RWPE1 (cell line): ENCODE data around the gene RNF135.

ENCODE experiments used
- CTCF ChIA-PET: fragments of 350-600 bp; sonication (Branson Sonifier 250); formaldehyde crosslinking; extraction: SDS; loops from one replicate; lab custom pipeline; 2021; lab: Yijun Ruan, JAX
- POLR2A ChIA-PET: fragments of 400-600 bp; formaldehyde crosslinking; extraction: SDS; loops from one replicate; lab custom pipeline; 2020; ENCODE audit warnings: antibody characterized with exemption; ENCODE audit not compliant: low non-redundant PET; lab: Yijun Ruan, JAX
- DNase-seq: peaks from one replicate; pipeline ENCODE4 v3.0.0; 2012; ENCODE audit warnings: low spot score
- H3K27ac ChIP-seq: fragments of 450-650 bp; 2 replicates; pipeline ENCODE4 v1.5.1; 2017
- CTCF ChIP-seq: fragments of 450-650 bp; conservative IDR thresholded peaks from 2 replicates; pipeline ENCODE4 v1.5.1; 2017; ENCODE audit warnings: low read depth, mild to moderate bottlenecking

RNF135 gene

GRCh38 chr17:30939051-30939689 lies 31.7 kb upstream of the RNF135 start:
- no peak for TF ChIP-seq CTCF
- no peak overlapping the region for H3K27ac ChIP-seq
- no peak for DNase-seq
- POLR2A ChIA-PET, result no interaction called here
- CTCF ChIA-PET, result no interaction called here

GRCh38 chr17:30942308-30943079 lies 28.3 kb upstream of the RNF135 start:
- no peak for TF ChIP-seq CTCF
- H3K27ac ChIP-seq, result no peak overlapping the region
- no peak for DNase-seq
- POLR2A ChIA-PET, result no interaction called here
- CTCF ChIA-PET, result no interaction called here

- CTCF ChIA-PET, result interaction anchor here (0.6 kb wide), 1 partner anchor 885 kb away, joined by 3 read pairs; no protein-coding TSS in a partner anchor
- POLR2A ChIA-PET, result no interaction called here
- no peak overlapping the region for H3K27ac ChIP-seq
- no peak for DNase-seq
- TF ChIP-seq CTCF, result no peak
Observed at GRCh38 chr17:30947796-30948195, 23.0 kb upstream of the RNF135 start.

- DNase-seq, result no peak
- H3K27ac ChIP-seq, result no peak overlapping the region
- TF ChIP-seq CTCF, result no peak
- POLR2A ChIA-PET, result no interaction called here
- CTCF ChIA-PET, result no interaction called here
Observed at GRCh38 chr17:30950189-30950588, 20.6 kb upstream of the RNF135 start.

- DNase-seq, result no peak
- ChIA-PET POLR2A (no interaction called here), CTCF (no interaction called here)
- TF ChIP-seq CTCF, result no peak
- H3K27ac ChIP-seq, result no peak overlapping the region
Observed at GRCh38 chr17:30950669-30951399, 20.0 kb upstream of the RNF135 start.

- CTCF ChIA-PET, result no interaction called here
- no peak for DNase-seq
- no peak for TF ChIP-seq CTCF
- no peak overlapping the region for H3K27ac ChIP-seq
- POLR2A ChIA-PET, result no interaction called here
Observed at GRCh38 chr17:30952638-30953393, 18.0 kb upstream of the RNF135 start.
